Astrocyte (in vitro differentiated cells and primary cell): Measurements from ENCODE around the gene SMIM43. TPM values are rescaled to one million over a fixed set of nuclear protein-coding genes. Genes with fewer than 3 reads are reported as not detected.

Experiments
- DNase-seq: peaks from one replicate; pipeline ENCODE4 v3.0.0-alpha.2; 2010; ENCODE audit warnings: low read depth
- FAIRE-seq: peaks from 2 replicates; lab custom pipeline; 2011; peaks lifted over from hg19 to GRCh38; lab: Jason Lieb, UNC
- H2AFZ ChIP-seq: 2 replicates; pipeline ENCODE4 v1.6.0; 2012; ENCODE audit warnings: low read depth, low read length, inconsistent platforms
- H3K27ac ChIP-seq: 2 replicates; pipeline ENCODE4 v1.5.1; 2011; ENCODE audit warnings: low read depth, low read length, inconsistent platforms
- H3K27me3 ChIP-seq: 2 replicates; pipeline ENCODE4 v1.6.0; 2011; ENCODE audit warnings: low read length, inconsistent platforms; ENCODE audit not compliant: insufficient read depth
- H3K36me3 ChIP-seq: 2 replicates; pipeline ENCODE4 v1.5.1; 2011; ENCODE audit warnings: low read length, inconsistent platforms; ENCODE audit not compliant: insufficient read depth
- H3K4me1 ChIP-seq: 2 replicates; pipeline ENCODE4 v1.5.1; 2011; ENCODE audit warnings: low read length, inconsistent platforms; ENCODE audit not compliant: insufficient read depth
- H3K4me2 ChIP-seq: 2 replicates; pipeline ENCODE4 v1.6.0; 2012; ENCODE audit warnings: low read length, inconsistent platforms
- H3K4me3 ChIP-seq: 2 replicates; pipeline ENCODE4 v1.5.1; 2011; ENCODE audit warnings: low read depth, mild to moderate bottlenecking, low read length, inconsistent platforms; ENCODE audit not compliant: insufficient read depth
- H3K79me2 ChIP-seq: 2 replicates; pipeline ENCODE4 v1.6.0; 2012; ENCODE audit warnings: mild to moderate bottlenecking, low read length, inconsistent platforms; ENCODE audit not compliant: insufficient read depth
- H3K9ac ChIP-seq: 2 replicates; pipeline ENCODE4 v1.6.0; 2012; ENCODE audit warnings: mild to moderate bottlenecking, low read length, inconsistent platforms
- H3K9me3 ChIP-seq: 2 replicates; pipeline ENCODE4 v1.5.1; 2012; ENCODE audit warnings: low read depth, mild to moderate bottlenecking, low read length, inconsistent platforms; ENCODE audit not compliant: insufficient read depth
- H4K20me1 ChIP-seq: 2 replicates; pipeline ENCODE4 v1.6.0; 2012; ENCODE audit warnings: low read length, inconsistent platforms; ENCODE audit not compliant: insufficient read depth
- H3K27ac Mint-ChIP-seq: one replicate; pipeline ENCODE4 v1.8.0; 2021; ENCODE audit warnings: mild to moderate bottlenecking, mixed read lengths; ENCODE audit not compliant: unreplicated experiment
- H3K27me3 Mint-ChIP-seq: one replicate; pipeline ENCODE4 v1.8.0; 2021; ENCODE audit warnings: low read depth, mixed read lengths; ENCODE audit not compliant: unreplicated experiment
- H3K36me3 Mint-ChIP-seq: one replicate; pipeline ENCODE4 v1.8.0; 2021; ENCODE audit warnings: low read depth, mixed read lengths; ENCODE audit not compliant: unreplicated experiment
- H3K4me1 Mint-ChIP-seq: one replicate; pipeline ENCODE4 v1.8.0; 2021; ENCODE audit warnings: low read depth, mixed read lengths; ENCODE audit not compliant: unreplicated experiment
- H3K4me3 Mint-ChIP-seq: one replicate; pipeline ENCODE4 v1.8.0; 2021; ENCODE audit warnings: mild to moderate bottlenecking, moderate library complexity, mixed read lengths; ENCODE audit not compliant: unreplicated experiment
- H3K9me3 Mint-ChIP-seq: one replicate; pipeline ENCODE4 v1.8.0; 2021; ENCODE audit warnings: mild to moderate bottlenecking, mixed read lengths; ENCODE audit not compliant: unreplicated experiment
- EZH2 ChIP-seq: IDR thresholded peaks from 2 replicates; pipeline ENCODE4 v1.6.1; 2012; ENCODE audit warnings: mild to moderate bottlenecking, low read length, inconsistent platforms; ENCODE audit not compliant: insufficient read depth
- total RNA-seq: library from RNA; stranded (reverse); gene quantifications from 2 replicates; pipeline ENCODE4 v1.2.1, GENCODE V29; 2021
- TF ChIP-seq, protein P1 (sequence below): IDR thresholded peaks from 2 replicates; pipeline ENCODE4 v1.5.1; 2011; ENCODE audit warnings: low read depth, mild to moderate bottlenecking, inconsistent platforms, low read length, moderate library complexity; ENCODE audit not compliant: insufficient read depth

The SMIM43 gene
- total RNA-seq, 1 donor from 2014 or later, result not detected

DNA sequence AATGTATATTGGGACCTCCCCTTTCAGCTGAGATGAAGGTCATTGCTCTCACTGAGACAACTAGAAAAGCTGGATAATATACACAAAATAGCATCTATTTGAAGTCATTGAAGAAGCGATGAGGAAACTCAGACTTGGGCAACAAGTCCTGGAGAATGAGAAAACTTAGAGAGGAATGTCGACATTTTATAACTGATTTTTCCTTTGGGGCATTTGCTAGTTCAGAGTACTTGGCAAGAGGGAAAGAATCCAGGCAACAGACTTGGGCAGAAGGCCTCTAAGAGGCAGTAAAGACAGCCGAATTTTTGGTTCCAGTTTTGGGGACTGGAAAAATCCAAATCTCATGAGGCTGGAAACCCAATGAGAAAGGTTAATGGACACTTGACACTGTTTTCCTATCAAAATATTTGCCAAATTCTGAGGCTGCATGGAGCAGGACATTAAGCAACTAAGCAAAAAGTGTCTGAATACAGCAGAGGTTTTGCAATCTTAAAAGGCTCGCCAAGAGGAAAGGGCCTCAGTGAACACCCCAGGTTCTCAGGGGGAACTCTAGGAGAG, 47.2 kb downstream of the SMIM43 start:
- Mint-ChIP-seq H3K36me3 (no peaks in the 10 kb centered on the region), H3K27ac (no peak overlapping the region), H3K27me3 (no peaks in the 10 kb centered on the region), H3K4me1 (peaks cover 11% of the 10 kb centered on the region), H3K4me3 (no peak overlapping the region), H3K9me3 (peaks cover 3% of the 10 kb centered on the region)
- Histone ChIP-seq H4K20me1 (no peaks in the 10 kb centered on the region), H3K36me3 (no peaks in the 10 kb centered on the region), H3K4me2 (no peak overlapping the region), H3K9ac (no peak overlapping the region), H3K27me3 (no peaks in the 10 kb centered on the region), H3K27ac (no peak overlapping the region), H3K9me3 (no peaks in the 10 kb centered on the region), H3K79me2 (no peaks in the 10 kb centered on the region), H3K4me1 (no peaks in the 10 kb centered on the region), H2AFZ (no peak overlapping the region), H3K4me3 (no peak overlapping the region)
- TF ChIP-seq EZH2, result no peak
- TF ChIP-seq, protein P1, sequence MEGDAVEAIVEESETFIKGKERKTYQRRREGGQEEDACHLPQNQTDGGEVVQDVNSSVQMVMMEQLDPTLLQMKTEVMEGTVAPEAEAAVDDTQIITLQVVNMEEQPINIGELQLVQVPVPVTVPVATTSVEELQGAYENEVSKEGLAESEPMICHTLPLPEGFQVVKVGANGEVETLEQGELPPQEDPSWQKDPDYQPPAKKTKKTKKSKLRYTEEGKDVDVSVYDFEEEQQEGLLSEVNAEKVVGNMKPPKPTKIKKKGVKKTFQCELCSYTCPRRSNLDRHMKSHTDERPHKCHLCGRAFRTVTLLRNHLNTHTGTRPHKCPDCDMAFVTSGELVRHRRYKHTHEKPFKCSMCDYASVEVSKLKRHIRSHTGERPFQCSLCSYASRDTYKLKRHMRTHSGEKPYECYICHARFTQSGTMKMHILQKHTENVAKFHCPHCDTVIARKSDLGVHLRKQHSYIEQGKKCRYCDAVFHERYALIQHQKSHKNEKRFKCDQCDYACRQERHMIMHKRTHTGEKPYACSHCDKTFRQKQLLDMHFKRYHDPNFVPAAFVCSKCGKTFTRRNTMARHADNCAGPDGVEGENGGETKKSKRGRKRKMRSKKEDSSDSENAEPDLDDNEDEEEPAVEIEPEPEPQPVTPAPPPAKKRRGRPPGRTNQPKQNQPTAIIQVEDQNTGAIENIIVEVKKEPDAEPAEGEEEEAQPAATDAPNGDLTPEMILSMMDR, result no peak
- no peak for FAIRE-seq
- DNase-seq, result no peak

DNA sequence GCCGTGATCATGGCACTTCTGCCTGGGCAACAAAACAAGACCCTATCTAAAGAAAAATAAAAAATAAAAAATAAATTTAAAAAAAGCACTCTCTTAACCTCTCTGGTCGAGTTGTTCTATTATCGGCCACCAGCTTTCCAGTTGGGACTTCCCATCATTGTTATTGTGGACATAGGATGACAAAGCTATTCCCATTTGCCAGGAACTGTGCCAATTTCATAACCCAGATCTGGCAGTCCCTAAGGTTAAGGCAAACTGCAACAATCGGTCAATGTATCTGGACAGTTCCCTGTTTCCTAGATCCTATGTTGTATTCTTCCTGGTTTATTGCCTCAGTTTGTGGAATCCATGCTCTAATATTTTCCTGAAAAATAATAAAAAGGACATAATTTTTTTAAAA, 50.4 kb downstream of the SMIM43 start:
- TF ChIP-seq, protein P1, result no peak
- TF ChIP-seq EZH2, result no peak
- no peaks in the 10 kb centered on the region for H3K79me2 ChIP-seq
- no peak overlapping the region for H3K4me3 ChIP-seq
- no peaks in the 10 kb centered on the region for H4K20me1 ChIP-seq
- peaks cover 24% of the 10 kb centered on the region for H3K4me1 Mint-ChIP-seq
- no peaks in the 10 kb centered on the region for H3K9me3 ChIP-seq
- no peak for DNase-seq
- H3K4me2 ChIP-seq, result no peak overlapping the region
- peaks cover 3% of the 10 kb centered on the region for H3K9me3 Mint-ChIP-seq
- no peak overlapping the region for H2AFZ ChIP-seq
- H3K27ac ChIP-seq, result no peak overlapping the region
- no peaks in the 10 kb centered on the region for H3K27me3 Mint-ChIP-seq
- H3K36me3 Mint-ChIP-seq, result no peaks in the 10 kb centered on the region
- no peaks in the 10 kb centered on the region for H3K27me3 ChIP-seq
- no peak overlapping the region for H3K9ac ChIP-seq
- no peak overlapping the region for H3K27ac Mint-ChIP-seq
- H3K4me1 ChIP-seq, result peaks cover 19% of the 10 kb centered on the region
- no peaks in the 10 kb centered on the region for H3K36me3 ChIP-seq
- no peak for FAIRE-seq
- H3K4me3 Mint-ChIP-seq, result no peak overlapping the region

DNA sequence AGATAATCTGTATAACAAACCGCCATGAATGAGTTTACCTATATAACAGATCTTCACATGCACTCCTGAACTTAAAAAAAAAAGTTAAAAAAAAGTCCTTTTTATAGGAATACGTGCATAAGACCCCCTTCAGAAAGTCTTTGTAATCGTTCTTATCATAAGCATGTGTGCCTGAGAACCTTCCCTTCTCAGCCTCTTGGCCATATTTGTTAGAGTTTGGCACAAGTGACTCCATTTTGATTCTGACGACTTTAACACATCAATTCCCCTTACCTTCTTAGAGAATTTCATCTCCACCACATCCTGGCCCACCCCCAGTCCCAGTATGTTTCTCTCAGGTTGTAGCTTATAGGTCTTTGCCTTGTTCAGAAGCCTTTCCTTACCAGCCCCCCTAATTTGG, 52.2 kb downstream of the SMIM43 start:
- H3K36me3 ChIP-seq, result no peaks in the 10 kb centered on the region
- DNase-seq (no peak), FAIRE-seq (no peak)
- Mint-ChIP-seq H3K4me3 (no peak overlapping the region), H3K27ac (peak overlapping the region; percentile 43), H3K36me3 (no peaks in the 10 kb centered on the region), H3K27me3 (no peaks in the 10 kb centered on the region), H3K9me3 (peaks cover 3% of the 10 kb centered on the region), H3K4me1 (peaks cover 32% of the 10 kb centered on the region)
- TF ChIP-seq EZH2, result no peak
- TF ChIP-seq, protein P1, result no peak
- H3K27ac ChIP-seq, result no peak overlapping the region
- no peak overlapping the region for H3K9ac ChIP-seq
- H4K20me1 ChIP-seq, result no peaks in the 10 kb centered on the region
- H3K9me3 ChIP-seq, result no peaks in the 10 kb centered on the region
- no peak overlapping the region for H2AFZ ChIP-seq
- peaks cover 19% of the 10 kb centered on the region for H3K4me1 ChIP-seq
- no peaks in the 10 kb centered on the region for H3K79me2 ChIP-seq
- H3K4me3 ChIP-seq, result no peak overlapping the region
- no peak overlapping the region for H3K4me2 ChIP-seq
- H3K27me3 ChIP-seq, result no peaks in the 10 kb centered on the region
